Heart left ventricle (tissue), 13 donors: ENCODE measurements around the gene TAS2R42.

Experiments used
- POLR2A ChIP-seq, 2 donors: fragments of 450-650 bp; IDR thresholded peaks; one replicate each; pipeline ENCODE4 v1.6.1; 2017; ENCODE audit warnings: antibody characterized with exemption in 2 of 2, mild to moderate bottlenecking in 2 of 2, moderate library complexity in 2 of 2
- TF ChIP-seq, protein P1 (sequence below), 12 donors: fragments of 200-600 bp; sonication (generic) in 4 of 12; IDR thresholded peaks; one replicate each; pipeline versions ENCODE4 v1.5.0 to v1.8.0; 2018 to 2022; ENCODE audit warnings: antibody characterized with exemption in 12 of 12, mild to moderate bottlenecking in 5 of 12
- donor health status: ischemic (EF 13 %, LVEDD 7.1; RV severe dilation, severe dysfunction).
- donor health status: DM: no; HTN: yes; CAD: no.
- donor health status: DM: no; HTN: no; CAD: no.
- donor health status: ischemic (EF 25% LVEDD 6.9; RV normal size, moderate dysfunction).
- donor health status: ischemic (EF 25% LVEDD 5.7; RV mildly dilated, moderate dysfunction).
- donor health status: ischemic (EF 35%, LVEDD 5.7; RV mildly dilated, moderate dysfunction).
- donor health status: nonischemic (EF 11% LVEDD 7.7; RV severe dilation, severe dysfunction).
- donor health status: DM: yes; HTN: yes; CAD: no.
- donor health status: PGD.
- donor health status: ischemic (EF 29% LVEDD 5.4; RV normal size, mild dysfunction).
- donor health status: nonischemic (EF 23%, LVEDD 6.1; RV moderate dilation, normal function).

DNA sequence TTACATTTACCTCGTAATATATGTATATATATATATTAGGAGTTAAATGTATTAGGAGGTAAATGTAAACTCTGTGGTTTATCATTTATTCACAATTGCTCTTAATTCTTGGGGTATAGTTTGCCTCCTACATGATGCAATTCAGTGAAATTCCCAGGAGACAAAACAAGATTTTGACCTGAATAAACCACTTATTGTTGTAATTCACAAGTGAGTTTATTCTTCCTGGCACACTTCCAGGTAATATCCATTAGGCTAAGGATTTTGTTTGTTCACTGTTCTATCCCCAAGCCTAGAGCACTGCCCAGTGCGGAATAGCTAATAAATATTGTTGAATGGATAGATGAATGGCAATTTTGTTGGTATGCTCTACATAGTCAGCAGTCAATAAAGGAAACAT, 12.7 kb downstream of the TAS2R42 start:
- TF ChIP-seq, protein P1, sequence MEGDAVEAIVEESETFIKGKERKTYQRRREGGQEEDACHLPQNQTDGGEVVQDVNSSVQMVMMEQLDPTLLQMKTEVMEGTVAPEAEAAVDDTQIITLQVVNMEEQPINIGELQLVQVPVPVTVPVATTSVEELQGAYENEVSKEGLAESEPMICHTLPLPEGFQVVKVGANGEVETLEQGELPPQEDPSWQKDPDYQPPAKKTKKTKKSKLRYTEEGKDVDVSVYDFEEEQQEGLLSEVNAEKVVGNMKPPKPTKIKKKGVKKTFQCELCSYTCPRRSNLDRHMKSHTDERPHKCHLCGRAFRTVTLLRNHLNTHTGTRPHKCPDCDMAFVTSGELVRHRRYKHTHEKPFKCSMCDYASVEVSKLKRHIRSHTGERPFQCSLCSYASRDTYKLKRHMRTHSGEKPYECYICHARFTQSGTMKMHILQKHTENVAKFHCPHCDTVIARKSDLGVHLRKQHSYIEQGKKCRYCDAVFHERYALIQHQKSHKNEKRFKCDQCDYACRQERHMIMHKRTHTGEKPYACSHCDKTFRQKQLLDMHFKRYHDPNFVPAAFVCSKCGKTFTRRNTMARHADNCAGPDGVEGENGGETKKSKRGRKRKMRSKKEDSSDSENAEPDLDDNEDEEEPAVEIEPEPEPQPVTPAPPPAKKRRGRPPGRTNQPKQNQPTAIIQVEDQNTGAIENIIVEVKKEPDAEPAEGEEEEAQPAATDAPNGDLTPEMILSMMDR (IDR thresholded peaks at IDR 0.05): no peak
- no peak for TF ChIP-seq POLR2A (IDR thresholded peaks at IDR 0.05)
